OCI-LY7 (cell line): ENCODE data around the gene LPCAT1. TPM values are rescaled to one million over a fixed set of nuclear protein-coding genes. Genes with fewer than 3 reads are reported as not detected.
"Not testable (repeated sequence)": the region's sequence is repeated elsewhere in the genome, so short reads cannot be mapped to it uniquely, and the experiment has no call there.

Source experiments
- BruUV-seq: library from RNA; stranded (reverse); fragments of 400-500 nt; replicated peaks from 2 replicates; lab custom pipeline; 2021; lab: Mats Ljungman, UMichigan
- CTCF ChIA-PET: fragments of 300-600 bp; sonication (Branson Sonifier 250); formaldehyde crosslinking; loops from one replicate; lab custom pipeline; 2022; ENCODE audit warnings: antibody characterized with exemption; ENCODE audit not compliant: unreplicated experiment; lab: Charles Lee
- POLR2A ChIA-PET: fragments of 300-600 bp; sonication (Branson Sonifier 250); formaldehyde crosslinking; loops from one replicate; lab custom pipeline; 2022; ENCODE audit warnings: antibody characterized with exemption; lab: Charles Lee
- DNase-seq: peaks from one replicate; pipeline ENCODE4 v3.0.0-alpha.2; 2015; ENCODE audit warnings: low spot score
- H2AFZ ChIP-seq: fragments of 200-600 bp; sonication (generic), shearing (Covaris generic); 2 replicates; pipeline ENCODE4 v1.6.1; 2014; ENCODE audit warnings: mild to moderate bottlenecking, antibody characterized with exemption, low read length, moderate library complexity
- H3K27ac ChIP-seq: fragments of 200-600 bp; sonication (generic); 2 replicates; pipeline ENCODE4 v1.5.1; 2014; ENCODE audit warnings: mixed run types, low read depth, mild to moderate bottlenecking, moderate library complexity, low read length, inconsistent platforms; ENCODE audit not compliant: poor library complexity, severe bottlenecking
- H3K36me3 ChIP-seq: fragments of 200-600 bp; sonication (generic); 2 replicates; pipeline ENCODE4 v1.6.1; 2014; ENCODE audit warnings: mild to moderate bottlenecking, antibody characterized with exemption, low read length, moderate library complexity, mixed read lengths; ENCODE audit not compliant: insufficient read depth
- H3K4me1 ChIP-seq: fragments of 200-600 bp; sonication (generic); 2 replicates; pipeline ENCODE4 v1.5.1; 2014; ENCODE audit warnings: mild to moderate bottlenecking, low read length; ENCODE audit not compliant: insufficient read depth, poor library complexity, severe bottlenecking
- H3K4me2 ChIP-seq: fragments of 200-600 bp; sonication (generic); 2 replicates; pipeline ENCODE4 v1.6.1; 2014; ENCODE audit warnings: mild to moderate bottlenecking, low read length
- H3K4me3 ChIP-seq: fragments of 200-600 bp; sonication (generic); 2 replicates; pipeline ENCODE4 v1.5.1; 2014; ENCODE audit warnings: mild to moderate bottlenecking, low read depth, low read length; ENCODE audit not compliant: poor library complexity, severe bottlenecking
- H3K79me2 ChIP-seq: fragments of 200-600 bp; sonication (generic); 2 replicates; pipeline ENCODE4 v1.6.1; 2016; ENCODE audit warnings: low read depth, mild to moderate bottlenecking, low read length, moderate library complexity, mixed read lengths; ENCODE audit not compliant: insufficient read depth
- H3K9me2 ChIP-seq: fragments of 200-600 bp; sonication (generic); 2 replicates; pipeline ENCODE4 v1.6.1; 2016; ENCODE audit warnings: mild to moderate bottlenecking, low read length, mixed read lengths; ENCODE audit not compliant: insufficient read depth
- H3K9me3 ChIP-seq: fragments of 200-600 bp; sonication (generic); 2 replicates; pipeline ENCODE4 v1.6.1; 2014; ENCODE audit warnings: mild to moderate bottlenecking, mixed run types, low read length, mixed read lengths
- H4K20me1 ChIP-seq: fragments of 200-600 bp; sonication (generic); 2 replicates; pipeline ENCODE4 v1.6.1; 2014; ENCODE audit warnings: mild to moderate bottlenecking, antibody characterized with exemption, low read length, moderate library complexity, mixed read lengths; ENCODE audit not compliant: insufficient read depth
- EZH2phosphoT487 ChIP-seq: fragments of 200-600 bp; sonication (generic); IDR thresholded peaks from 2 replicates; pipeline ENCODE4 v1.6.1; 2018; ENCODE audit warnings: low read depth, borderline replicate concordance, mild to moderate bottlenecking, mixed run types, antibody characterized with exemption, low read length, moderate library complexity, mixed read lengths
- intact Hi-C: fragments of 100-400 bp; cut with micrococcal nuclease; formaldehyde crosslinking; loops from one replicate; pipeline ENCODE4 v1.10.0; 2022; ENCODE audit not compliant: unreplicated experiment
- total RNA-seq, 2 experiments: library from RNA; depleted of rRNA in 1 of 2; stranded (reverse); fragments of >200 nt in 1 of 2; shearing (Covaris generic) in 1 of 2; gene quantifications; 2 replicates each; pipeline ENCODE4 v1.2.3, GENCODE V29; 2014 to 2022
- TF ChIP-seq, protein P1 (sequence below): fragments of 200-600 bp; sonication (generic); conservative IDR thresholded peaks from 2 replicates; pipeline ENCODE4 v1.5.1; 2014; ENCODE audit warnings: mild to moderate bottlenecking, antibody characterized with exemption, low read length, moderate library complexity, mixed read lengths

The LPCAT1 gene
- total RNA-seq, 2 experiments from 2014 or later: 47.7 to 63.6 TPM

DNA sequence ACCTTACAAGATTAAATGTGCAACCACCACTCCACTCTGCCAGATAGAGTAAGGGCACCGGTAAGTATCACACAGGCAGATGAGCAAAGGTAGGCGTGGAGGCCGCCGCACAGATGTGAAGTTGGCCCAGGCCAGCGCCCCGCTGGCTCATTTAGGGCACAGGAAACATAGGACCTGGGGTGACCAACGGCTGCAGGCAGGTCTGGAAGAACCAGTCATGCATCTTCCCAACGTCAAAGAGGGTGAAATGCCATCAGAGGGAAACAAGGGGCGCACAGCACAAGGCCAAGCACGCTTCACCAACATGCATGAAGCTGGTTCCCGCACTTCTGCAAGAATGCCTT, 46.8 kb downstream of the LPCAT1 start:
- no peak overlapping the region for H3K4me3 ChIP-seq
- no peak for TF ChIP-seq EZH2phosphoT487
- TF ChIP-seq, protein P1, sequence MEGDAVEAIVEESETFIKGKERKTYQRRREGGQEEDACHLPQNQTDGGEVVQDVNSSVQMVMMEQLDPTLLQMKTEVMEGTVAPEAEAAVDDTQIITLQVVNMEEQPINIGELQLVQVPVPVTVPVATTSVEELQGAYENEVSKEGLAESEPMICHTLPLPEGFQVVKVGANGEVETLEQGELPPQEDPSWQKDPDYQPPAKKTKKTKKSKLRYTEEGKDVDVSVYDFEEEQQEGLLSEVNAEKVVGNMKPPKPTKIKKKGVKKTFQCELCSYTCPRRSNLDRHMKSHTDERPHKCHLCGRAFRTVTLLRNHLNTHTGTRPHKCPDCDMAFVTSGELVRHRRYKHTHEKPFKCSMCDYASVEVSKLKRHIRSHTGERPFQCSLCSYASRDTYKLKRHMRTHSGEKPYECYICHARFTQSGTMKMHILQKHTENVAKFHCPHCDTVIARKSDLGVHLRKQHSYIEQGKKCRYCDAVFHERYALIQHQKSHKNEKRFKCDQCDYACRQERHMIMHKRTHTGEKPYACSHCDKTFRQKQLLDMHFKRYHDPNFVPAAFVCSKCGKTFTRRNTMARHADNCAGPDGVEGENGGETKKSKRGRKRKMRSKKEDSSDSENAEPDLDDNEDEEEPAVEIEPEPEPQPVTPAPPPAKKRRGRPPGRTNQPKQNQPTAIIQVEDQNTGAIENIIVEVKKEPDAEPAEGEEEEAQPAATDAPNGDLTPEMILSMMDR: no peak
- H3K4me2 ChIP-seq: no peak overlapping the region
- H3K36me3 ChIP-seq: peaks cover 73% of the 10 kb centered on the region
- H3K27ac ChIP-seq: no peak overlapping the region
- no peaks in the 10 kb centered on the region for H3K9me3 ChIP-seq
- H4K20me1 ChIP-seq: no peaks in the 10 kb centered on the region
- no TSS peak for BruUV-seq
- no peak overlapping the region for H2AFZ ChIP-seq
- ChIA-PET CTCF (no interaction called here), POLR2A (no interaction called here)
- H3K4me1 ChIP-seq: peaks cover 25% of the 10 kb centered on the region
- intact Hi-C loops: no loop called here
- H3K79me2 ChIP-seq: no peaks in the 10 kb centered on the region
- no peaks in the 10 kb centered on the region for H3K9me2 ChIP-seq
- no peak for DNase-seq

DNA sequence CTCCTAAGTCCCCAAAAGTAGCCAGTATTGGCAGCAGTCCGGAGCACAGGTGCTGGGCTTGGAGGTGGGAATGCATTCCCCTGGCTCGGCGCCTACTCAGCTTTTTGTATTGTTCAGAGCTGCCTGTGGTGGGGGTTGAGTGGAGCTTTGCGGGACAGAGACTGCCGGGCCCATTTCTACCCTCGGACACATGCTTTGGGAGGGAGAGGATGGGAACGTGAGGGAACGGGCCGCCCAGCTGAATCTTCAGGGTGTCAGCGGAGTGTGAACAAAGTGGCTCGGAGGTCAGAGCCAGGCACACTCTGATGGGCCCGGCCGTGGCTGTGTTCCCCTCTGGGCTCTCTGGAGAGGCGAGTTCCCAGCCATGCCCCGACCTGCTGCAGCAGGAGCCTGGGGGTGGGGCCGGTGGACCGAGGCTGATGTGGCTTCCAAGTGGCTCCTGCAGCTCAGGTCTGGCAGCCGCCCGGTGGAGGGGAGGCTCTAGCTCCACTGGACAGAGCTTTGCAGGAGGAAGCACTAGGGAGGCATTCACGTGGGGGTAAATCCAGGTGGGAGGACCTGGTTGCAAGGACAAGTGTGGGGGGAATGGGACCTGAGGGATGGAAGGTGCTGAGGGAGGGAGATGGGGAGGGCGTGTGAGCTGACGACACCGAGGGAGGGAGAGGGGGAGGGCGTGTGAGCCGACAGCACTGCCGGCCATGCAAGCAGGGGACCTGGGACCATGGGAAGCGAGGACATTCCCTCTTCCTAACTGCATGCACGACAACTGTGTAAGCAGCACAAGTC, 47.4 kb downstream of the LPCAT1 start:
- H3K4me1 ChIP-seq: peaks cover 19% of the 10 kb centered on the region
- ChIA-PET CTCF (no interaction called here), POLR2A (interaction anchor here (0.7 kb wide), 1 partner anchor 182 kb away, joined by 3 read pairs; no protein-coding TSS in a partner anchor)
- BruUV-seq: no TSS peak
- H3K4me2 ChIP-seq: no peak overlapping the region
- TF ChIP-seq EZH2phosphoT487: no peak
- no peak overlapping the region for H3K4me3 ChIP-seq
- no peak overlapping the region for H3K27ac ChIP-seq
- H3K79me2 ChIP-seq: no peaks in the 10 kb centered on the region
- H3K36me3 ChIP-seq: peaks cover 75% of the 10 kb centered on the region
- H2AFZ ChIP-seq: no peak overlapping the region
- no peaks in the 10 kb centered on the region for H3K9me2 ChIP-seq
- H4K20me1 ChIP-seq: no peaks in the 10 kb centered on the region
- DNase-seq: no peak
- intact Hi-C loops: no loop called here
- no peaks in the 10 kb centered on the region for H3K9me3 ChIP-seq

DNA sequence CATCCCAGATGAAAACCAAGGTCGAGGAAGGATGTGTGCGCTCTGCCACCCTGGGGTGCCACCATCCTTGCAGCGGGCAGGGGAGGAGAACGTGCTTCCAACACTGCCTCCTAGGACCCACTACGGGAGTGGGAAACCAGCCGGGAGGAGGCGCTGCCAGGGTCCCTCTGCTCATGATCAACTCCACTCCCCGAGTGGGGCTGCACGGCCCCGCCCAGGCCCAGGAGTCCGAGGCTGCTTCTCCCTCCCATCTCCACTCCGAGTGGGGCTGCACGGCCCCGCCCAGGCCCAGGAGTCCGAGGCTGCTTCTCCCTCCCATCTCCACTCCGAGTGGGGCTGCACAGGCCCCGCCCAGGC, 48.2 kb downstream of the LPCAT1 start:
- intact Hi-C loops, H3K4me3 ChIP-seq, POLR2A ChIA-PET, H3K9me3 ChIP-seq, H4K20me1 ChIP-seq, H3K9me2 ChIP-seq, BruUV-seq, DNase-seq, H3K79me2 ChIP-seq, H3K4me2 ChIP-seq, H2AFZ ChIP-seq, CTCF ChIA-PET, H3K27ac ChIP-seq: not testable (repeated sequence)
- H3K36me3 ChIP-seq: peaks cover 78% of the 10 kb centered on the region
- peaks cover 10% of the 10 kb centered on the region for H3K4me1 ChIP-seq
